ENCODE results near the gene SLC39A8.

GRCh38 chr4:102354671-102355454 is 9.6 kb upstream of the SLC39A8 start:
- TF ChIP-seq, protein P1, sequence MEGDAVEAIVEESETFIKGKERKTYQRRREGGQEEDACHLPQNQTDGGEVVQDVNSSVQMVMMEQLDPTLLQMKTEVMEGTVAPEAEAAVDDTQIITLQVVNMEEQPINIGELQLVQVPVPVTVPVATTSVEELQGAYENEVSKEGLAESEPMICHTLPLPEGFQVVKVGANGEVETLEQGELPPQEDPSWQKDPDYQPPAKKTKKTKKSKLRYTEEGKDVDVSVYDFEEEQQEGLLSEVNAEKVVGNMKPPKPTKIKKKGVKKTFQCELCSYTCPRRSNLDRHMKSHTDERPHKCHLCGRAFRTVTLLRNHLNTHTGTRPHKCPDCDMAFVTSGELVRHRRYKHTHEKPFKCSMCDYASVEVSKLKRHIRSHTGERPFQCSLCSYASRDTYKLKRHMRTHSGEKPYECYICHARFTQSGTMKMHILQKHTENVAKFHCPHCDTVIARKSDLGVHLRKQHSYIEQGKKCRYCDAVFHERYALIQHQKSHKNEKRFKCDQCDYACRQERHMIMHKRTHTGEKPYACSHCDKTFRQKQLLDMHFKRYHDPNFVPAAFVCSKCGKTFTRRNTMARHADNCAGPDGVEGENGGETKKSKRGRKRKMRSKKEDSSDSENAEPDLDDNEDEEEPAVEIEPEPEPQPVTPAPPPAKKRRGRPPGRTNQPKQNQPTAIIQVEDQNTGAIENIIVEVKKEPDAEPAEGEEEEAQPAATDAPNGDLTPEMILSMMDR (IDR thresholded peaks at IDR 0.05) = no peak
- TF ChIP-seq POLR2A (IDR thresholded peaks at IDR 0.05) = no peak

Measured in adrenal gland (tissue), 5 donors.